Measurements from ENCODE around the gene SFXN3. TPM values are rescaled to one million over a fixed set of nuclear protein-coding genes. Genes with fewer than 3 reads are reported as not detected.

The SFXN3 gene
- total RNA-seq, 4 donors from 2014 or later: 3.9 to 30.7 (median 9.4) TPM

DNA sequence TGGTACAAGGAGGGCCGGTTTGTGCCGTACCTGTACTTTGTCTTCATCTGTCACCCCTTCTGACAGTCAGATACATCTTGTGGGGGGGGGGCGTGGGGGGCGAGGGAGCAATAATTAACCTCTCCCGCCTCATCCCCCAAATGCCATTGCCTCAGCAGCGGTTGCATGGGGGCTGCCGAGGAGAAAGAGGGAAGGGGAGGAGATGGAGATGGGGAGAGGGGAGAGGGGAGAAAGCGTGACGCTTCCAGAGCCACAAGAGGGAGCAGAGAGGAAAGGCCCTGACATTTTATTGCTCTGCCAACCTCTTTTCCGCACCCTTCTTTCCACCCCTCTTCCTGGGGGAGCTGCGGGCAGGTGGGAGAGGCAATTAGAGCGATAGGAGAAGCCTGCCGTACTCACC is 42.6 kb downstream of the SFXN3 start:
- DNase-seq: no peak
- Histone ChIP-seq H3K27me3 (peaks cover 4 to 71% (median 11%) of the 10 kb centered on the region in 4 donors), H3K4me3 (no peak overlapping the region), H3K4me1 (no peaks in the 10 kb centered on the region), H3K27ac (no peak overlapping the region), H3K36me3 (no peaks in the 10 kb centered on the region), H3K9me3 (no peaks in the 10 kb centered on the region)
- TF ChIP-seq, protein P1, sequence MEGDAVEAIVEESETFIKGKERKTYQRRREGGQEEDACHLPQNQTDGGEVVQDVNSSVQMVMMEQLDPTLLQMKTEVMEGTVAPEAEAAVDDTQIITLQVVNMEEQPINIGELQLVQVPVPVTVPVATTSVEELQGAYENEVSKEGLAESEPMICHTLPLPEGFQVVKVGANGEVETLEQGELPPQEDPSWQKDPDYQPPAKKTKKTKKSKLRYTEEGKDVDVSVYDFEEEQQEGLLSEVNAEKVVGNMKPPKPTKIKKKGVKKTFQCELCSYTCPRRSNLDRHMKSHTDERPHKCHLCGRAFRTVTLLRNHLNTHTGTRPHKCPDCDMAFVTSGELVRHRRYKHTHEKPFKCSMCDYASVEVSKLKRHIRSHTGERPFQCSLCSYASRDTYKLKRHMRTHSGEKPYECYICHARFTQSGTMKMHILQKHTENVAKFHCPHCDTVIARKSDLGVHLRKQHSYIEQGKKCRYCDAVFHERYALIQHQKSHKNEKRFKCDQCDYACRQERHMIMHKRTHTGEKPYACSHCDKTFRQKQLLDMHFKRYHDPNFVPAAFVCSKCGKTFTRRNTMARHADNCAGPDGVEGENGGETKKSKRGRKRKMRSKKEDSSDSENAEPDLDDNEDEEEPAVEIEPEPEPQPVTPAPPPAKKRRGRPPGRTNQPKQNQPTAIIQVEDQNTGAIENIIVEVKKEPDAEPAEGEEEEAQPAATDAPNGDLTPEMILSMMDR (IDR thresholded peaks at IDR 0.05): no peak
- no peak for TF ChIP-seq POLR2A (IDR thresholded peaks at IDR 0.05)
- 6 to 7% methylated on average over 3 to 10 of the region's 13 CpGs for WGBS, 2 donors
- intact Hi-C loops (cut with DNase I): no loop called here

DNA sequence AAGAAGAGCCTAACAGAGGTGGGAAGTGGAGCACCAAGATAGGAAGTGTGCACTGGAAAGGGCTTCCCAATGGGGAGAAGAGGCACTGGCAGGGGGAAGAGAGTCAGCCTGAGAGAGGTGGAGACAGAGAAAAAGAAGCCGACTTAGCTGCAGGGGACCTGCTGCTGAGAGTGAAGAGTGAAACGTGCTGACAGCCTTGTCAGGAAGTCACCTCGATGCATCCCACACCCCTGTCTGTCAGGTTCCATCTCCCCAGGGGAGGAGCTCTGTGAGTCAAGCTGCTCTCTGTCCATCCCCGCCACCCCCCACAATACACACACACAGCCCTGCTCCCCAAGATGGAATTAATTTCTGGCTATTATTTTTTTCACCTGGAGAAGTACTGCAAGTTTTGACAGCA is 44.7 kb downstream of the SFXN3 start:
- Histone ChIP-seq H3K9me3 (no peaks in the 10 kb centered on the region), H3K27me3 (peaks cover 4 to 92% (median 11%) of the 10 kb centered on the region in 4 donors), H3K4me3 (no peak overlapping the region), H3K4me1 (no peaks in the 10 kb centered on the region), H3K27ac (no peak overlapping the region), H3K36me3 (no peaks in the 10 kb centered on the region)
- 0% methylated on average over 3 of the region's 4 CpGs for WGBS, 2 donors
- no peak for DNase-seq
- TF ChIP-seq, protein P1 (IDR thresholded peaks at IDR 0.05): no peak
- TF ChIP-seq POLR2A (IDR thresholded peaks at IDR 0.05): no peak
- intact Hi-C loops (cut with DNase I): no loop called here

DNA sequence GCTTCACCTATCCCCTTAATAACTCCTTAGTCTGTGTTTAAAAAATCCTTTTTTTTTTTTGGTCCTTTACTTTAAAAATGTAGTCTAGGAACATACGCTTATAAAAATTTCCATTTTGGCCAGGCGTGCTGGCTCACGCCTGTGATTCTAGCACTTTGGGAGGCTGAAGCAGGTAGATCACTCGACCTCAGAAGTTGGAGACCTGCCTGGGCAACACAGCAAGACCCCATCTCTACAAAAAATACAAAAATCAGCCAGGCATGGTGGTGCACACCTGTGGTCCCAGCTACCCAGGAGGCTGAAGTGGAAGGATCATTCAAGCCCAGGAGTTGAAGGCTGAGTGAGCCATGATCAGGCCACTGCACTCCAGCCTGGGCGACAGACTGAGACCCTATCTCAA is 45.6 kb downstream of the SFXN3 start:
- no peak for DNase-seq
- TF ChIP-seq POLR2A (IDR thresholded peaks at IDR 0.05): no peak
- TF ChIP-seq, protein P1 (IDR thresholded peaks at IDR 0.05): no peak
- no peak overlapping the region for H3K4me3 ChIP-seq
- H3K9me3 ChIP-seq: no peaks in the 10 kb centered on the region
- 67 to 85% methylated on average over 5 of the region's 5 CpGs for WGBS, 2 donors
- H3K4me1 ChIP-seq: no peaks in the 10 kb centered on the region
- peaks cover 4 to 99% (median 11%) of the 10 kb centered on the region in 4 donors for H3K27me3 ChIP-seq
- intact Hi-C loops (cut with DNase I): no loop called here
- no peak overlapping the region for H3K27ac ChIP-seq
- no peaks in the 10 kb centered on the region for H3K36me3 ChIP-seq

DNA sequence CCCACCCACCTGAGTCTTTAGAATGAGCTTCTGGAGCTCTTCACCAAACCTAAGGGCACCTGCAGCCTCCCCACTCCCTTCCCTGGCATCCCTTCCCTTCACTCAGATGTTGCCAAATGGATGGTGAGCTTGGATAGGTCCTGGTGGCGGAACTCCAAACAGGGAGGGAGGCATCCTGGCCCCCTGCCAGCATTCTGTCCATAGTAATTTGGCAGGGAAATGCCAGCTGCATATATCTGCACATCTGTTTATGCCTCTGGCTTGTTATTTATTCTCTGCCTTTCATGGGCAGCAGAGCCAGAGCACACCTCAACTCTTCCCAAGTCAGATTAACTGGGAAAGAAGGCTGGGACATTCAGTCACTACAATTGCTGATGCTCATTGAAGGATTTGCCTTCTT is 48.8 kb downstream of the SFXN3 start:
- peaks cover 0 to 98% (median 2%) of the 10 kb centered on the region in 4 donors for H3K27me3 ChIP-seq
- no peak for DNase-seq
- H3K4me3 ChIP-seq: no peak overlapping the region
- WGBS, 2 donors: 50 to 56% methylated on average over 1 of the region's 1 CpG
- no peaks in the 10 kb centered on the region for H3K4me1 ChIP-seq
- H3K36me3 ChIP-seq: no peaks in the 10 kb centered on the region
- H3K9me3 ChIP-seq: no peaks in the 10 kb centered on the region
- H3K27ac ChIP-seq: no peak overlapping the region
- intact Hi-C loops (cut with DNase I): no loop called here
- TF ChIP-seq POLR2A (IDR thresholded peaks at IDR 0.05): no peak
- TF ChIP-seq, protein P1 (IDR thresholded peaks at IDR 0.05): no peak

DNA sequence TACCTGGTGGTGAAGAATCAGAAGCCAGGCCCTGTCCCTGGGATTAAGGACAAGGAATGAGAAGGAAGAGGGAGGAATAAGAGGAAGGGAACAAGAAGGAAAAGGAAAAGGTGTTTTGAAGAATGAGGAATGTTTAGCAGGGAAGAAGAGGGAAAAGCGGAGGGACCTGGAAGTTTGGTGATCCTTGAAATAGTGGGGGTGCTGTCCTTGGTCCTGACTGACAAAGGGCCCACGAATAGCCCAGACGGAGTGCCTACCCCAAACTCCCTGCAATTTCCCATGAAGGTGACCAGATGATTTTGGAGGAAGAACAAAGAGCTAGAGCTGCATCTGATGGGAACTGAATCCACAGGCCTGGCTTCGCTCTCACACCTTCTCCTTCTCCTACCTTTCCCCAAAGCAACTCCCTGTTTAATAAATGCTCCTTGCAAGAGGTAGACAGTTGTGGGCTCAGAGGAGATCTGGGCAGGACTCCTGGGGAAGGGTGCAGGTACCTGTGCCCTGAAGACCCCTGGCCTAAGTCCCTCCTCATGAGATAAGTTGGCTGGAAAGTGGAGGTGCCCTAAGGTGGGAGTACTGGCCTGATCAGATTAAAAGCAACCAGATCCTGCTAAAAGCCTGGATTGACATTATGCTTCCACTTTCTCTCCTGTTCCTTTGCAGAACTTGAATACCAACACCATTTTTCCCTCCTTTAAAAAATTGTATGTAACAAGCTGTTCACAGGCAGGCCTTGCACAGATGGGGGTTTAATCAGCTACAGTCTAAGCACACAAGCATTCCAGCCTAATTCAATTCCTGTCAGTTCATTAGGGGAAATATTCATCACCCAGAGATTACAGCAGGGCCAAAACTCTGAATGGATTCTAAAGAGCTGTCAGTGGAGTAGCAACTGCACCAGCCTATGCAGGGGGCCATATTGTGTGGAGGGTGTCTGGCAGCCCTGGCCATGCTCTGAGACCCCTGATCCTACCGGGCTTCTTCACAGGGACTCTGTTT is 50.2 kb downstream of the SFXN3 start:
- 28 to 45% methylated on average over 5 of the region's 5 CpGs for WGBS, 2 donors
- intact Hi-C loops (cut with DNase I): no loop called here
- no peak overlapping the region for H3K4me3 ChIP-seq
- H3K36me3 ChIP-seq: no peaks in the 10 kb centered on the region
- TF ChIP-seq, protein P1 (IDR thresholded peaks at IDR 0.05): no peak
- no peak for TF ChIP-seq POLR2A (IDR thresholded peaks at IDR 0.05)
- no peak overlapping the region for H3K27ac ChIP-seq
- DNase-seq: no peak
- no peaks in the 10 kb centered on the region for H3K9me3 ChIP-seq
- H3K4me1 ChIP-seq: no peaks in the 10 kb centered on the region
- H3K27me3 ChIP-seq: peaks cover 0 to 98% (median 0%) of the 10 kb centered on the region in 4 donors

Measured in esophagus squamous epithelium (tissue), 5 donors.